Hepatocyte (in vitro differentiated cells): ENCODE measurements around the gene EYS. TPM values are rescaled to one million over a fixed set of nuclear protein-coding genes. Genes with fewer than 3 reads are reported as not detected.

Experiments used
- DNase-seq: peaks from one replicate; pipeline ENCODE4 v3.0.0-alpha.2; 2016; ENCODE audit warnings: low spot score
- H2AFZ ChIP-seq: fragments of 200-600 bp; sonication (generic); 2 replicates; pipeline ENCODE4 v1.6.0; 2016; ENCODE audit warnings: antibody characterized with exemption, mild to moderate bottlenecking
- H3K27ac ChIP-seq: fragments of 200-600 bp; sonication (generic); 2 replicates; pipeline ENCODE4 v1.5.1; 2016; ENCODE audit warnings: mild to moderate bottlenecking
- H3K27me3 ChIP-seq: fragments of 200-600 bp; sonication (generic); 2 replicates; pipeline ENCODE4 v1.6.1; 2016
- H3K36me3 ChIP-seq: fragments of 200-600 bp; sonication (generic); replicated peaks from 2 replicates; pipeline ENCODE4 v1.5.1; 2016; ENCODE audit warnings: low read depth; ENCODE audit not compliant: insufficient read depth
- H3K4me1 ChIP-seq: fragments of 200-600 bp; sonication (generic); 2 replicates; pipeline ENCODE4 v1.5.1; 2016; ENCODE audit warnings: mild to moderate bottlenecking, moderate library complexity; ENCODE audit not compliant: insufficient read depth
- H3K4me2 ChIP-seq: fragments of 200-600 bp; sonication (generic); 2 replicates; pipeline ENCODE4 v1.6.0; 2016
- H3K4me3 ChIP-seq: fragments of 200-600 bp; sonication (generic); 2 replicates; pipeline ENCODE4 v1.5.1; 2016; ENCODE audit warnings: mild to moderate bottlenecking
- H3K79me2 ChIP-seq: fragments of 200-600 bp; sonication (generic); 2 replicates; pipeline ENCODE4 v1.6.0; 2017; ENCODE audit warnings: mild to moderate bottlenecking
- H3K9me2 ChIP-seq: fragments of 200-600 bp; sonication (generic); replicated peaks from 2 replicates; pipeline ENCODE4 v1.6.0; 2017; ENCODE audit warnings: mild to moderate bottlenecking; ENCODE audit not compliant: insufficient read depth
- H3K9me3 ChIP-seq: fragments of 200-600 bp; sonication (generic); 2 replicates; pipeline ENCODE4 v1.5.1; 2016; ENCODE audit warnings: low read depth, mild to moderate bottlenecking
- H4K20me1 ChIP-seq: fragments of 200-600 bp; sonication (generic); 2 replicates; pipeline ENCODE4 v1.6.0; 2016; ENCODE audit warnings: mild to moderate bottlenecking; ENCODE audit not compliant: insufficient read depth, poor library complexity, severe bottlenecking
- CTCF ChIP-seq: fragments of 200-600 bp; sonication (generic); IDR thresholded peaks from 2 replicates; pipeline ENCODE4 v1.5.1; 2016; ENCODE audit warnings: antibody characterized with exemption, mild to moderate bottlenecking; ENCODE audit not compliant: poor library complexity
- EZH2 ChIP-seq: fragments of 200-600 bp; sonication (generic); IDR thresholded peaks from 2 replicates; pipeline ENCODE4 v1.6.1; 2016; ENCODE audit warnings: antibody characterized with exemption, mild to moderate bottlenecking, borderline replicate concordance
- EZH2phosphoT487 ChIP-seq: fragments of 200-600 bp; sonication (generic); IDR thresholded peaks from one replicate; pipeline ENCODE4 v1.6.1; 2018; ENCODE audit warnings: antibody characterized with exemption, mild to moderate bottlenecking, low read depth, moderate library complexity; ENCODE audit not compliant: unreplicated experiment, severe bottlenecking
- WGBS: methylation state at CpG from one replicate; pipeline ENCODE4 v1.1.6; 2016; ENCODE audit warnings: low lambda C conversion rate; ENCODE audit errors: missing lambda C conversion rate; 5-methylcytosine and 5-hydroxymethylcytosine counted together
- polyA plus RNA-seq: library from polyadenylated mRNA; unstranded; fragments of >200 nt; fragmentation: Nextera tagmentation; extraction: Ambion mirVana; gene quantifications from 2 replicates; pipeline ENCODE4 v1.2.1, GENCODE V29; 2016
- total RNA-seq: library from RNA; depleted of rRNA; stranded (reverse); fragments of >200 nt; gene quantifications from 2 replicates; pipeline ENCODE4 v1.2.3, GENCODE V29; 2014

The EYS gene
- total and polyA plus RNA-seq, 2 experiments from 2014 or later = 0.57 to 0.68 TPM

DNA sequence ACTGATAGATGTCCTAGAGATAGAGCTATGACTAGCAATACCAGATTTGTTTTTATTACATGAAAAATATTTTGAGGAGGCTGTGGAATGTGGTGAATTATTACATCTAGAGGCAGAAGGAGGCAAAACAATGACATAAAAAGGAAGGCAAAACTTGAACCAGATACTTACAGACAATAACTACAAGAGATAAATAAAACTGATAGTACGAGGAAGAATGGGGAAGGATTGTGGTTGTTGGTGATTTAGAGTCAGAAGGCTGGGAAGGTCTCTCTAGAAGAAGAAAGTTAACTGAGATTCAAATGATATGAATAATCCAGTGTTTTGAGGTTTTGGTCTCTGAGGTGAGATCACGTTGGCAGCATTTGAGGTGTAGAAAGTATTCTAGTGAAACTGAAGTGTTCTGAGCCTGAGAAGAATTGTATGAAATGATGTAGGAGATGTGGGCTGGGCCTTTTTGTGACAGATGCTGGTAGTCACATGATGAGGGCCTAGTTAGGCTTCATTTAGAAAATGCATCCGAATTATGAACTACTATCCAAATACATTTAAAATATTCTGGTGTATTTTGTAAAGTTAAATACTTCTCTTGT lies 589.1 kb downstream of the EYS start:
- Histone ChIP-seq H2AFZ (no peak overlapping the region), H3K9me2 (no peaks in the 10 kb centered on the region), H3K79me2 (no peaks in the 10 kb centered on the region), H3K27me3 (no peaks in the 10 kb centered on the region), H3K9me3 (no peaks in the 10 kb centered on the region), H3K4me3 (no peak overlapping the region), H3K4me1 (no peaks in the 10 kb centered on the region), H3K4me2 (no peak overlapping the region), H4K20me1 (no peaks in the 10 kb centered on the region), H3K36me3 (no peaks in the 10 kb centered on the region), H3K27ac (no peak overlapping the region)
- 84% methylated on average over 3 of the region's 3 CpGs for WGBS
- no peak for TF ChIP-seq EZH2
- TF ChIP-seq CTCF = no peak
- TF ChIP-seq EZH2phosphoT487 = no peak
- DNase-seq = no peak

GRCh38 chr6:65116326-65116725 lies 590.7 kb downstream of the EYS start:
- TF ChIP-seq CTCF (no peak), EZH2 (no peak), EZH2phosphoT487 (no peak)
- H3K4me3 ChIP-seq = no peak overlapping the region
- H2AFZ ChIP-seq = no peak overlapping the region
- no peaks in the 10 kb centered on the region for H4K20me1 ChIP-seq
- H3K36me3 ChIP-seq = no peaks in the 10 kb centered on the region
- H3K79me2 ChIP-seq = no peaks in the 10 kb centered on the region
- H3K9me3 ChIP-seq = no peaks in the 10 kb centered on the region
- no peaks in the 10 kb centered on the region for H3K27me3 ChIP-seq
- 68% methylated on average over 1 of the region's 1 CpG for WGBS
- DNase-seq = no peak
- no peak overlapping the region for H3K4me2 ChIP-seq
- H3K4me1 ChIP-seq = no peaks in the 10 kb centered on the region
- no peak overlapping the region for H3K27ac ChIP-seq
- H3K9me2 ChIP-seq = no peaks in the 10 kb centered on the region

DNA sequence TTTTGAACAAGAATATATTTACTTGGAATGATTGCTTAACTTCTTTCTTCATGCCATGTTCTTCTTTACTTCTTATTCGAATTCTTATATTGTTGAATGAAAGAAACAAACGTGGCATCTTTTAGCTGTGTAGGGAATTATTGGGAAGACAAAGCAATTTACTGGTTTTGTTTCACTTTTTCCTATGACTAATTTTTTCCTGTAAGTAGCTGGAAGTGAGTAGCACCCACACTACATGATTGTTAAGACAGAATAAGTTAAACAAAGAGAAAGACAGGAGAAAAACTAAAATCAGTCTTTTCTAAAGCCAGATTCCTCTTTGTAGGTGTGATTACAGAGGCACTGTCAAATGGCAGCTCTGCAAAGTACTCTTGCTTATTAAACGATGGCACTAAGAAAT lies 593.4 kb downstream of the EYS start:
- WGBS = 85% methylated on average over 3 of the region's 3 CpGs

More for the DNA sequence above, 593.4 kb downstream of the EYS start:
- H3K9me3 ChIP-seq = no peaks in the 10 kb centered on the region
- no peaks in the 10 kb centered on the region for H3K79me2 ChIP-seq
- H3K9me2 ChIP-seq = no peaks in the 10 kb centered on the region
- H3K4me1 ChIP-seq = no peaks in the 10 kb centered on the region
- H3K4me3 ChIP-seq = no peak overlapping the region
- no peak for TF ChIP-seq EZH2
- no peak for TF ChIP-seq EZH2phosphoT487
- TF ChIP-seq CTCF = no peak
- H3K4me2 ChIP-seq = no peak overlapping the region
- no peak overlapping the region for H2AFZ ChIP-seq
- H3K27ac ChIP-seq = no peak overlapping the region
- H3K27me3 ChIP-seq = no peaks in the 10 kb centered on the region
- H3K36me3 ChIP-seq = no peaks in the 10 kb centered on the region
- DNase-seq = no peak
- H4K20me1 ChIP-seq = no peaks in the 10 kb centered on the region
